ENCODE measurements around the gene ABCD3.

DNA sequence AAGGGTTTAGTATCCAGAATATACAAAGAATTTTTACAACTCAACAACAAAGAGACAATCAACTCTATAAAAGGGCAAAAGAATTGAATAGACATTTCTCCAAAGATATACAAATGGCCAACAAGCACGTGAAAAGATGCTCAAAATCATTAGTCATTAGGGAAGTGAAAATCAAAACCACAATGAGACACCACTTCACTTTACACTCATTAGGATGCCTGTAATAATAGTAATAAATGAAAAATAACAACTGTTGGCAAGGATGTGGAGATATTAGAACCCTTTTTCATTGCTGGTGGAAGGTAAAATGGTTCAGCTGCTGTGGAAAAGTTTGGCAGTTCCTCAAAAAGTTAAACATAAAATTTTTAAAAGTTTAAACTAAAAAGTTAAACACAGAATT, 7.0 kb upstream of the ABCD3 start:
- TF ChIP-seq CTCF (tag by site-specific recombination; IDR thresholded peaks at IDR 0.05), result no peak
- TF ChIP-seq ELK4 (IDR thresholded peaks at IDR 0.05; ENCODE audit: borderline replicate concordance, low read depth, low read length), result no peak
- TF ChIP-seq, protein P1, sequence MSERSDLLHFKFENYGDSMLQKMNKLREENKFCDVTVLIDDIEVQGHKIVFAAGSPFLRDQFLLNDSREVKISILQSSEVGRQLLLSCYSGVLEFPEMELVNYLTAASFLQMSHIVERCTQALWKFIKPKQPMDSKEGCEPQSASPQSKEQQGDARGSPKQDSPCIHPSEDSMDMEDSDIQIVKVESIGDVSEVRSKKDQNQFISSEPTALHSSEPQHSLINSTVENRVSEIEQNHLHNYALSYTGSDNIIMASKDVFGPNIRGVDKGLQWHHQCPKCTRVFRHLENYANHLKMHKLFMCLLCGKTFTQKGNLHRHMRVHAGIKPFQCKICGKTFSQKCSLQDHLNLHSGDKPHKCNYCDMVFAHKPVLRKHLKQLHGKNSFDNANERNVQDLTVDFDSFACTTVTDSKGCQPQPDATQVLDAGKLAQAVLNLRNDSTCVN (tag by site-specific recombination; optimal IDR thresholded peaks at IDR 0.05), result no peak
- TF ChIP-seq ATF2 (tag by site-specific recombination; IDR thresholded peaks at IDR 0.05; ENCODE audit: low read depth), result no peak
- no peak for TF ChIP-seq SP2 (tag by site-specific recombination; IDR thresholded peaks at IDR 0.05)
- TF ChIP-seq SETDB1 (IDR thresholded peaks at IDR 0.05; ENCODE audit: insufficient read length, low read length), result no peak
- TF ChIP-seq, protein P2, sequence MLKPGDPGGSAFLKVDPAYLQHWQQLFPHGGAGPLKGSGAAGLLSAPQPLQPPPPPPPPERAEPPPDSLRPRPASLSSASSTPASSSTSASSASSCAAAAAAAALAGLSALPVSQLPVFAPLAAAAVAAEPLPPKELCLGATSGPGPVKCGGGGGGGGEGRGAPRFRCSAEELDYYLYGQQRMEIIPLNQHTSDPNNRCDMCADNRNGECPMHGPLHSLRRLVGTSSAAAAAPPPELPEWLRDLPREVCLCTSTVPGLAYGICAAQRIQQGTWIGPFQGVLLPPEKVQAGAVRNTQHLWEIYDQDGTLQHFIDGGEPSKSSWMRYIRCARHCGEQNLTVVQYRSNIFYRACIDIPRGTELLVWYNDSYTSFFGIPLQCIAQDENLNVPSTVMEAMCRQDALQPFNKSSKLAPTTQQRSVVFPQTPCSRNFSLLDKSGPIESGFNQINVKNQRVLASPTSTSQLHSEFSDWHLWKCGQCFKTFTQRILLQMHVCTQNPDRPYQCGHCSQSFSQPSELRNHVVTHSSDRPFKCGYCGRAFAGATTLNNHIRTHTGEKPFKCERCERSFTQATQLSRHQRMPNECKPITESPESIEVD (tag by site-specific recombination; IDR thresholded peaks at IDR 0.05), result no peak
- no peak for TF ChIP-seq ZNF777 (tag by site-specific recombination; IDR thresholded peaks at IDR 0.05; ENCODE audit: borderline replicate concordance)
- TF ChIP-seq ZNF184 (tag by site-specific recombination; IDR thresholded peaks at IDR 0.05), result no peak
- TF ChIP-seq ZNF747 (tag by site-specific recombination; IDR thresholded peaks at IDR 0.05), result no peak
- TF ChIP-seq, protein P3, sequence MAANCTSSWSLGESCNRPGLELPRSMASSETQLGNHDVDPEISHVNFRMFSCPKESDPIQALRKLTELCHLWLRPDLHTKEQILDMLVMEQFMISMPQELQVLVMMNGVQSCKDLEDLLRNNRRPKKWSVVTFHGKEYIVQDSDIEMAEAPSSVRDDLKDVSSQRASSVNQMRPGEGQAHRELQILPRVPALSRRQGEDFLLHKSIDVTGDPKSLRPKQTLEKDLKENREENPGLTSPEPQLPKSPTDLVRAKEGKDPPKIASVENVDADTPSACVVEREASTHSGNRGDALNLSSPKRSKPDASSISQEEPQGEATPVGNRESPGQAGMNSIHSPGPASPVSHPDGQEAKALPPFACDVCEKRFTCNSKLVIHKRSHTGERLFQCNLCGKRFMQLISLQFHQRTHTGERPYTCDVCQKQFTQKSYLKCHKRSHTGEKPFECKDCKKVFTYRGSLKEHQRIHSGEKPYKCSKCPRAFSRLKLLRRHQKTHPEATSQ (tag by site-specific recombination; IDR thresholded peaks at IDR 0.05), result no peak
